CD8-positive, alpha-beta memory T cell (primary cell): ENCODE data around the gene GIN1. TPM values are rescaled to one million over a fixed set of nuclear protein-coding genes. Genes with fewer than 3 reads are reported as not detected.

Experiments
- CTCF ChIA-PET: fragments of 350-600 bp; sonication (Branson Sonifier 250); formaldehyde crosslinking; loops from one replicate; lab custom pipeline; 2021; ENCODE audit warnings: antibody characterized with exemption; lab: Charles Lee
- POLR2A ChIA-PET: fragments of 350-600 bp; sonication (Branson Sonifier 250); formaldehyde crosslinking; loops from one replicate; lab custom pipeline; 2021; ENCODE audit warnings: antibody characterized with exemption; lab: Charles Lee
- DNase-seq, 5 donors: peaks; one replicate each; pipeline versions ENCODE4 v3.0.0 to v3.0.0-alpha.2; 2020 to 2022; ENCODE audit warnings: mixed read lengths in 1 of 5
- H3K27ac ChIP-seq: one replicate; pipeline ENCODE4 v1.7.0; 2013; ENCODE audit warnings: low read depth, mild to moderate bottlenecking, low read length, moderate library complexity
- H3K27me3 ChIP-seq: 2 replicates; pipeline ENCODE4 v1.7.0; 2013; ENCODE audit warnings: low read length, mild to moderate bottlenecking; ENCODE audit not compliant: insufficient read depth, poor library complexity, severe bottlenecking
- H3K36me3 ChIP-seq: 2 replicates; pipeline ENCODE4 v1.7.0; 2013; ENCODE audit warnings: mild to moderate bottlenecking, low read length, moderate library complexity; ENCODE audit not compliant: insufficient read depth
- H3K4me1 ChIP-seq: 2 replicates; pipeline ENCODE4 v1.7.0; 2013; ENCODE audit warnings: mild to moderate bottlenecking, low read length, moderate library complexity; ENCODE audit not compliant: insufficient read depth
- H3K4me3 ChIP-seq: 2 replicates; pipeline ENCODE4 v1.7.0; 2013; ENCODE audit warnings: mild to moderate bottlenecking, low read length
- H3K9me3 ChIP-seq: 2 replicates; pipeline ENCODE4 v1.7.0; 2013; ENCODE audit warnings: mild to moderate bottlenecking, low read length
- H3K27ac Mint-ChIP-seq, 8 donors: one replicate each; pipeline ENCODE4 v1.8.0; 2020 to 2021; ENCODE audit warnings: mixed read lengths in 8 of 8, mild to moderate bottlenecking in 6 of 8, inconsistent platforms in 3 of 8, moderate library complexity in 3 of 8
- H3K27me3 Mint-ChIP-seq, 2 donors: one replicate each; pipeline ENCODE4 v1.8.0; 2020 to 2021; ENCODE audit warnings: mixed read lengths in 2 of 2, mild to moderate bottlenecking in 1 of 2, moderate library complexity in 1 of 2
- H3K36me3 Mint-ChIP-seq, 3 donors: one replicate each; pipeline ENCODE4 v1.8.0; 2020 to 2021; ENCODE audit warnings: mixed read lengths in 3 of 3, inconsistent platforms in 1 of 3, mild to moderate bottlenecking in 1 of 3
- H3K4me1 Mint-ChIP-seq, 3 donors: one replicate each; pipeline ENCODE4 v1.8.0; 2020 to 2021; ENCODE audit warnings: mixed read lengths in 3 of 3, inconsistent platforms in 1 of 3, mild to moderate bottlenecking in 1 of 3
- H3K4me3 Mint-ChIP-seq, 7 donors: one replicate each; pipeline ENCODE4 v1.8.0; 2020 to 2021; ENCODE audit warnings: mixed read lengths in 7 of 7, mild to moderate bottlenecking in 6 of 7, moderate library complexity in 4 of 7, inconsistent platforms in 2 of 7
- H3K9me3 Mint-ChIP-seq, 5 donors: one replicate each; pipeline ENCODE4 v1.8.0; 2020 to 2022; ENCODE audit warnings: mixed read lengths in 5 of 5, mild to moderate bottlenecking in 3 of 5, moderate library complexity in 2 of 5, inconsistent platforms in 1 of 5
- polyA plus RNA-seq: library from polyadenylated mRNA; unstranded; fragments of 300-500 nt; fragmentation: Illumina TruSeq; gene quantifications from one replicate; pipeline ENCODE4 v1.2.3, GENCODE V29; 2021
- total RNA-seq, 2 experiments: library from RNA; stranded (reverse); gene quantifications; one replicate each; pipeline ENCODE4 v1.2.3, GENCODE V29; 2021

Gene GIN1
- total and polyA plus RNA-seq, 3 experiments from 2014 or later, result 8.6 to 10.4 (median 9.3) TPM

GRCh38 chr5:103109277-103109676 lies 10.7 kb downstream of the GIN1 start:
- no peak overlapping the region for H3K27ac Mint-ChIP-seq
- H3K36me3 Mint-ChIP-seq, result peaks cover 7 to 32% (median 8%) of the 10 kb centered on the region in 3 donors
- no peaks in the 10 kb centered on the region for H3K9me3 ChIP-seq
- no peak for DNase-seq
- H3K4me3 ChIP-seq, result no peak overlapping the region
- H3K27me3 ChIP-seq, result no peaks in the 10 kb centered on the region
- no peaks in the 10 kb centered on the region for H3K36me3 ChIP-seq
- POLR2A ChIA-PET, result interaction anchor here (1.0 kb wide), 1 partner anchor 11 kb away, joined by 3 read pairs; the partner anchor contains the start of genes GIN1 and PPIP5K2
- peaks cover 26% of the 10 kb centered on the region for H3K4me1 ChIP-seq
- CTCF ChIA-PET, result no interaction called here
- H3K9me3 Mint-ChIP-seq, result peaks cover 0 to 2% (median 0%) of the 10 kb centered on the region in 5 donors
- H3K4me1 Mint-ChIP-seq, result peaks cover 32 to 47% (median 43%) of the 10 kb centered on the region in 3 donors
- no peak overlapping the region for H3K27ac ChIP-seq
- no peaks in the 10 kb centered on the region for H3K27me3 Mint-ChIP-seq
- H3K4me3 Mint-ChIP-seq, result no peak overlapping the region

GRCh38 chr5:103108086-103108485 lies 11.9 kb downstream of the GIN1 start:
- POLR2A ChIA-PET, result no interaction called here

GRCh38 chr5:103102234-103102633 lies 17.7 kb downstream of the GIN1 start:
- H3K4me3 ChIP-seq, result no peak overlapping the region
- peaks cover 0 to 3% (median 0%) of the 10 kb centered on the region in 3 donors for H3K4me1 Mint-ChIP-seq
- H3K27me3 ChIP-seq, result no peaks in the 10 kb centered on the region
- no peaks in the 10 kb centered on the region for H3K36me3 ChIP-seq
- no peak overlapping the region for H3K4me3 Mint-ChIP-seq
- no peak overlapping the region for H3K27ac ChIP-seq
- ChIA-PET CTCF (no interaction called here), POLR2A (no interaction called here)
- H3K4me1 ChIP-seq, result no peaks in the 10 kb centered on the region
- H3K9me3 ChIP-seq, result no peaks in the 10 kb centered on the region
- H3K27ac Mint-ChIP-seq, result no peak overlapping the region
- no peak for DNase-seq
- H3K9me3 Mint-ChIP-seq, result no peaks in the 10 kb centered on the region
- peaks cover 5 to 56% (median 15%) of the 10 kb centered on the region in 3 donors for H3K36me3 Mint-ChIP-seq
- H3K27me3 Mint-ChIP-seq, result no peaks in the 10 kb centered on the region

More at GRCh38 chr5:103108086-103108485, 11.9 kb downstream of the GIN1 start:
- H3K36me3 ChIP-seq, result no peaks in the 10 kb centered on the region
- H3K9me3 ChIP-seq, result no peaks in the 10 kb centered on the region
- no peak overlapping the region for H3K27ac Mint-ChIP-seq
- H3K27ac ChIP-seq, result no peak overlapping the region
- H3K9me3 Mint-ChIP-seq, result peaks cover 0 to 2% (median 0%) of the 10 kb centered on the region in 5 donors
- no peak overlapping the region for H3K4me3 ChIP-seq
- H3K27me3 ChIP-seq, result no peaks in the 10 kb centered on the region
- peaks cover 29 to 42% (median 41%) of the 10 kb centered on the region in 3 donors for H3K4me1 Mint-ChIP-seq
- peaks cover 26% of the 10 kb centered on the region for H3K4me1 ChIP-seq
- DNase-seq, result no peak
- CTCF ChIA-PET, result no interaction called here
- peaks cover 7 to 41% (median 8%) of the 10 kb centered on the region in 3 donors for H3K36me3 Mint-ChIP-seq
- no peak overlapping the region for H3K4me3 Mint-ChIP-seq
- no peaks in the 10 kb centered on the region for H3K27me3 Mint-ChIP-seq

GRCh38 chr5:103101079-103101750 lies 18.7 kb downstream of the GIN1 start:
- peaks cover 5 to 58% (median 18%) of the 10 kb centered on the region in 3 donors for H3K36me3 Mint-ChIP-seq
- ChIA-PET CTCF (no interaction called here), POLR2A (no interaction called here)
- Histone ChIP-seq H3K27ac (no peak overlapping the region), H3K27me3 (no peaks in the 10 kb centered on the region), H3K4me3 (no peak overlapping the region), H3K36me3 (no peaks in the 10 kb centered on the region), H3K4me1 (no peaks in the 10 kb centered on the region), H3K9me3 (no peaks in the 10 kb centered on the region)
- peak overlapping the region in 1 of 8 donors; percentile 33 for H3K27ac Mint-ChIP-seq
- H3K4me3 Mint-ChIP-seq, result no peak overlapping the region
- H3K4me1 Mint-ChIP-seq, result no peaks in the 10 kb centered on the region
- no peaks in the 10 kb centered on the region for H3K9me3 Mint-ChIP-seq
- no peaks in the 10 kb centered on the region for H3K27me3 Mint-ChIP-seq
- DNase-seq, result no peak

GRCh38 chr5:103098993-103099392 lies 20.9 kb downstream of the GIN1 start:
- Mint-ChIP-seq H3K27ac (no peak overlapping the region), H3K9me3 (no peaks in the 10 kb centered on the region), H3K36me3 (peaks cover 6 to 55% (median 18%) of the 10 kb centered on the region in 3 donors), H3K27me3 (no peaks in the 10 kb centered on the region), H3K4me1 (no peaks in the 10 kb centered on the region), H3K4me3 (no peak overlapping the region)
- ChIA-PET POLR2A (no interaction called here), CTCF (no interaction called here)
- H3K27me3 ChIP-seq, result no peaks in the 10 kb centered on the region
- DNase-seq, result no peak
- no peaks in the 10 kb centered on the region for H3K4me1 ChIP-seq
- no peaks in the 10 kb centered on the region for H3K36me3 ChIP-seq
- H3K9me3 ChIP-seq, result no peaks in the 10 kb centered on the region
- no peak overlapping the region for H3K27ac ChIP-seq
- no peak overlapping the region for H3K4me3 ChIP-seq

GRCh38 chr5:103094737-103095136 lies 25.2 kb downstream of the GIN1 start:
- no peaks in the 10 kb centered on the region for H3K4me1 Mint-ChIP-seq
- ChIA-PET POLR2A (no interaction called here), CTCF (interaction anchor here (1.3 kb wide), 1 partner anchor 45 kb away, joined by 4 read pairs; no protein-coding TSS in a partner anchor)
- DNase-seq, result no peak
- Histone ChIP-seq H3K27ac (no peak overlapping the region), H3K4me3 (no peak overlapping the region), H3K27me3 (no peaks in the 10 kb centered on the region), H3K36me3 (no peaks in the 10 kb centered on the region), H3K9me3 (no peaks in the 10 kb centered on the region), H3K4me1 (no peaks in the 10 kb centered on the region)
- H3K4me3 Mint-ChIP-seq, result no peak overlapping the region
- no peak overlapping the region for H3K27ac Mint-ChIP-seq
- H3K9me3 Mint-ChIP-seq, result no peaks in the 10 kb centered on the region
- no peaks in the 10 kb centered on the region for H3K27me3 Mint-ChIP-seq
- peaks cover 23 to 55% (median 25%) of the 10 kb centered on the region in 3 donors for H3K36me3 Mint-ChIP-seq

GRCh38 chr5:103093727-103094126 lies 26.2 kb downstream of the GIN1 start:
- H3K4me3 ChIP-seq, result no peak overlapping the region
- Mint-ChIP-seq H3K9me3 (no peaks in the 10 kb centered on the region), H3K27me3 (no peaks in the 10 kb centered on the region), H3K36me3 (peaks cover 25 to 62% (median 28%) of the 10 kb centered on the region in 3 donors), H3K4me1 (no peaks in the 10 kb centered on the region), H3K4me3 (no peak overlapping the region), H3K27ac (no peak overlapping the region)
- no peak for DNase-seq
- no peaks in the 10 kb centered on the region for H3K27me3 ChIP-seq
- H3K27ac ChIP-seq, result no peak overlapping the region
- ChIA-PET POLR2A (no interaction called here), CTCF (interaction anchor here (1.3 kb wide), 1 partner anchor 46 kb away, joined by 4 read pairs; no protein-coding TSS in a partner anchor)
- H3K9me3 ChIP-seq, result no peaks in the 10 kb centered on the region
- H3K36me3 ChIP-seq, result no peaks in the 10 kb centered on the region
- H3K4me1 ChIP-seq, result no peaks in the 10 kb centered on the region

GRCh38 chr5:103092676-103093075 lies 27.3 kb downstream of the GIN1 start:
- H3K27ac ChIP-seq, result no peak overlapping the region
- Mint-ChIP-seq H3K4me1 (no peaks in the 10 kb centered on the region), H3K9me3 (no peaks in the 10 kb centered on the region), H3K27me3 (no peaks in the 10 kb centered on the region), H3K36me3 (peaks cover 27 to 68% (median 35%) of the 10 kb centered on the region in 3 donors), H3K27ac (no peak overlapping the region), H3K4me3 (no peak overlapping the region)
- CTCF ChIA-PET, result no interaction called here
- no peaks in the 10 kb centered on the region for H3K9me3 ChIP-seq
- no peak overlapping the region for H3K4me3 ChIP-seq
- no peaks in the 10 kb centered on the region for H3K27me3 ChIP-seq
- no peak for DNase-seq
- H3K36me3 ChIP-seq, result no peaks in the 10 kb centered on the region
- POLR2A ChIA-PET, result no interaction called here
- H3K4me1 ChIP-seq, result no peaks in the 10 kb centered on the region
